NCI-H1417 (cell line): Measurements from ENCODE around the gene SLC22A15.

Source experiments
- DNase-seq, 3 experiments: peaks; one replicate each; lab custom pipeline; 2025; lab: John Stamatoyannopoulos, UW

Gene SLC22A15

DNA sequence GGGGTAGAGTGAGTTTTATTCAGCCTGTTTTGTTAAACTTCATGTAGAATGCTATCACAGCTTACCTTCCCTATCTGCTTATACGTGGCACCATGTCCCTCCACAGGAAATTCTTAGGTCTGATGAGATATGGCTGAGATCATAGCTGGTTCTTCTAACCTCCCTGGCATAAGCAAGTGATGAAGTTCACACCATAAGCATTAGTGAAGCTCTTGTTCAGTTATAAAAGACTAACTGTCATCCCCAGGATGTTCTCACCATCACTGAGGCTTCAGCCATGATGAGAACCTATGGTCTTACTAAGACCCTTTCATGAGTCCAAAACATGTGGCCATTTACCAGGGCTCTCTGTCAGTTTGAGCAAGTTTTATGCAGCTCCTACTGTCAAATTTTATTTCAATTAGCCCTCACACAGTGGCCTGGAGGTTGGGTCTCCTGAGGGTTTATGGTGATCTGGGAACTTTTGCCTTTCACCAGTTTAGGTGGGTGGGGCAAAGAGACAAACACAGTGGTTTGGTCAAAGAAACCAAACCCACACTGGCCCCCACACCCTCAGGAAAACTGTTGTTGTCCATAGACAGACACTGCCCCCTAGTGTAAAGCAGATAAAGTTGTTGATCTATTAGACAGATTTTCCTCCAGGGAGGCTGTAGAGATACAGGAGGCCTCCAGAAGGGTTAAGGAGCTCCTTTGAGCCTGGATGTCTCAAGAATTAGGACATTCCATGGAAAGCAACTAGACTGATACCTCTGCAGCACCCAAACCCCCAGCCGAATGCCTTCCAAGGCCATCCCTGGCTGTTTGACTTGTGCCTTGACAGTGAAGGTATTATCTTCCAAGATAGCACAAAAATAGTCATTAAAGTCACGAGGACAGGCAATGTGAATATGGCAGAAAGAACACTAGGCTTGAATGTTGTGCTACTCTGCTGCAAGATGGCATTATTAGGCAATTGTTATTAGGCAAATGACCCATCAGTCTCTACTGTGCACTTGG lies 5.0 kb downstream of the SLC22A15 start:
- DNase-seq, result peak; percentile 54 to 78 (median 61)

DNA sequence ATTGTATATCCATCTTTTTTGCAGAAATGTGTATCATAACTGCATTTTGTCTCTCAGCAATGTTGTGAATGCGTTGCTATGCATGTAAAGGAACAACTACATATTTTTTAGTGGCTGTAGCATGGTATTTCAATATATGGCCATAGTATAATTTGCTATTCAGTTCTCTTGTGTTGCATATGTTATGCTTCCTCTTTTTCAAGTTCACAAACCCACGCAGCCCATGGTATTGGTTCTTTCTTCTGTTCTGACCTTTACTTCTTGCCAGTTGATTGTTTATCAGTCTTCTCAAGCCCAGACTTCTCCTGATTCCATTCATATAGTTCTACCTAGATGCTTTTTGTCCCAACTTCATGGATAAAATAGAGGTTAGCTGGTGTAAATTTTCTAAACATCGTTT lies 6.1 kb downstream of the SLC22A15 start:
- no peak for DNase-seq

DNA sequence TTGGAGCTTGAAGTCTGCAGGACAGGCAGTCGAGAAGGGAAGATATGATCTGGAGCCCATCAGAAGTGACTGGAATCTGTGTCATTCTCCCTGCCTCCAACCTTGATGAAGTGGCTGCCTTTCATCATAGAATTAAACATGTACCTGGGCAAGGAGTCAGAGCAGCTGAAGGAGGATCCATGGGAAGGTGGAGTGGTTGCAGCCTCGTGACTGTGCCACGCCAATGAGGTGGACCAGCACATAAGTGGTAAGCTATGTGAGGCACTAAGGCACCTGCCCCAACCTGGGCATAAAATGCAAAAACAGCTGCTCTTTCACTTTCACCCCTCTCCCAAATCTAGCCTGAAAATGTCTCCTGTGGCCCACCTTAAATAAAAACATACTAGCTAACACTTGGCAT lies 7.3 kb downstream of the SLC22A15 start:
- DNase-seq, result no peak

DNA sequence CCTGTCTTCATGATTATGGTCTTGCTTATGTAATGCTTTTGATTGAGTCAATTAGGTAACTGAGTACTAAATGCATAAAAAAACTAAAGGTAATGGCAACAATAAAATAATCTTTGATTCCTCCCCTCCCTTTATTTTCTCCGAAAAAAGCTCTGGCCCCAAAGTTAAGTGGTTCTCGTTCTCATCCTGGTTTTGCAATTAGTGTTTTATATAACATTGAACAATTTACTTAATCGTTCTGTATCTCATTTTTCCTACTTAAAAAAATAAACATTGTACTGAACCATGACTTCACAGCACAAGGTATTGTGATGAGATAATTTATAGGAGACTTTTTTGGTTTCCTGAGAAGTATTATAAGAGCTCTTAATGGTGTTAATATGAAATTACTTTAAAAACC lies 11.3 kb downstream of the SLC22A15 start:
- DNase-seq, result no peak

DNA sequence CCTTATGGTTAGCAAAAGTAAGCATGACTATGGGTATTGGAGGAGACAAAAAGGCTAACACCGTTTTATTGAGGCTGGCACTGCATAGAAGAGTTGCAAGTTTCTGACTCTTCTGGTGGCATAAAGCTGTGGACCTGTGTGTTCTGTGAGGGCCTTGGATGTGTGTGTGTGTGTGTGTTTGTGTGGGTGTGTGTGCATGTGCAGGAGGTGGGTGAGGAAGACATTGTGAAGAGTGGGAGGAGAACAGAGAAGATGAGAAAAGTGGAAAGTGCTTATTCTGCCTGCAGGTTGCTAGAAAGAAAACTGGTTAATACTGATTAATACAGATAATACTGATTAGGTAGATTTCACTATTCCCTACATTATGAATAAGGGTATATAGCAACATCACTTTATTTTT lies 12.6 kb downstream of the SLC22A15 start:
- no peak for DNase-seq

DNA sequence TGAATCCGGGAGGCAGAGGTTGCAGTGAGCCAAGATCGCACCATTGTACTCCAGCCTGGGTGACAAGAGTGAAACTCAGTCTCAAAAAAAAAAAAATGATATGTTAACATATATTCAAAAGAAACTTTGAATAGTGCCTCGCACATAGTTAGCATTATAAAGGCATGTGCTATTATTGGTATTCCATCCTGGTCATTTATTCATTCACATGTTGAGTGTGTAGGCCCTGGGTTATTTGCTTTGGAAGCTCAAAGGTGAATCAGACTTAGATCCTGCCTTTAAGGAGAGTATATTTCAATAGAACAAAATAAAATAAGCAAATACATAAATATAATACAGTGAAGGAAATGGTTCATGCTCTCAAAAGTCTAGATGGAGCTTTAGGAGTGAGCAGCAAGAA lies 13.4 kb downstream of the SLC22A15 start:
- DNase-seq, result no peak

DNA sequence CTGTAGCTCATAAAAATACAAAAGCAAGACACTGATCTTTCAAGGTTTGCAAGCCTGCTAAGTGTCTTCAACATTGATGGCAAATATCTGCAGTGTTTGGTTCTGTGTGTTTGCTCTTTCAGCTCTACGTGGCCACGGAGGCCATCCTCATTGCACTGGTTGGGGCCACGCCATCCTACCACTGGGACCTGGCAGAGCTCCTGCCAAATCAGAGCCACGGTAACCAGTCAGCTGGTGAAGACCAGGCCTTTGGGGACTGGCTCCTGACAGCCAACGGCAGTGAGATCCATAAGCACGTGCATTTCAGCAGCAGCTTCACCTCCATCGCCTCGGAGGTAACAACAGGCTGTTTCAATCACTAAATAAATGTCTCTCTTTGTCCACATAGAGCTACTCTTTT lies 15.6 kb downstream of the SLC22A15 start:
- no peak for DNase-seq

DNA sequence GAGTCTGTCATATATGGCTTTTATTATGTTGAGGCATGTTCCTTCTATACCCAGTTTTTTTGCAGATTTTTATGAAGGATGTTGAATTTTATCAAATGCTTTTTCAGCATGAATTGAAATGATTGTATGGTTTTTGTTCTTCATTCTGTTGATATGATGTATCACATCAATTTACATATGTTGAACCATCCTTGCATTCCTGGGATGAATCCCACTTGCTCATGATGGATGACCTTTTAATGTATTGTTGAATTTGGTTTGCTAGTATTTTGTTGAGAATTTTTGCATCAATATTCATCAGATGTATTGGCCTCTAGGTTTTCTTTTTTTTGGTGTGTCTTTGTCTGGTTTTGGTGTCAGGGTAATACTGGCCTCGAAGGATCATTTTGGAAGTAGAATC lies 21.6 kb downstream of the SLC22A15 start:
- DNase-seq, result peak in 1 of 3 experiments; percentile 8

DNA sequence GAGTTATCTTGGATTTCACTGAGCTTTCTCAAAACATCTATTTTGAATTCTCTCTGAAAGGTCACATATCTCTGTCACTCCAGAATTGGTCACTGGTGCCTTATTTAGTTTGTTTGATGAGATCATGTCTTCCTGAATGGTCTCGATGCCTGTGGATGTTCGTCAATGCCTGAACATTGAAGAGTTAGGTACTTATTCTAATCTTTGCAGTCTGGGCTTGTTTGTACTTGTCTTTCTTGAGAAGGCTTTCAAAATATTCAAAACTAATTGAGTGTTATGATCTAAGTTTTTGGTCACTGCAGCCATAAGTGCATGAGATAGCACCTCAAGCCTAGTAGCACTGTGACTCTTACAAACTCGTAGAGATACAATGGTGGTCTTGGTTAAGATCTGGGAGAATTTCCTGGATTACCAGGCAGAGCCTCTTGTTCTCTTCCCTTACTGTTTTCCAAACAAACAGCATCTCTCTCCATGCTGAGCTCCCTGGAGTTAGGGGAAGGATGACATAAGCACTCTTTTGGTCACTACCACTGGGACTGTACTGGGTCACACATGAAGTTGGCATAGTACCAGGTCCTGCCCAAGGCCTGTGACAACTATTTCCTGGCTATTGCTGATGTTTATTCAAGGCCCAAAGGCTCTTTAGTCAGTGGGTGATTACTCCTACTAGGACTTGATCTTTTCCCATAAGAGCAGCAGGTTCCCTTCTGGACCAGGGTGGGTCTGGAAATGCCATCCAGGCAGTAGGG lies 25.6 kb downstream of the SLC22A15 start:
- no peak for DNase-seq

DNA sequence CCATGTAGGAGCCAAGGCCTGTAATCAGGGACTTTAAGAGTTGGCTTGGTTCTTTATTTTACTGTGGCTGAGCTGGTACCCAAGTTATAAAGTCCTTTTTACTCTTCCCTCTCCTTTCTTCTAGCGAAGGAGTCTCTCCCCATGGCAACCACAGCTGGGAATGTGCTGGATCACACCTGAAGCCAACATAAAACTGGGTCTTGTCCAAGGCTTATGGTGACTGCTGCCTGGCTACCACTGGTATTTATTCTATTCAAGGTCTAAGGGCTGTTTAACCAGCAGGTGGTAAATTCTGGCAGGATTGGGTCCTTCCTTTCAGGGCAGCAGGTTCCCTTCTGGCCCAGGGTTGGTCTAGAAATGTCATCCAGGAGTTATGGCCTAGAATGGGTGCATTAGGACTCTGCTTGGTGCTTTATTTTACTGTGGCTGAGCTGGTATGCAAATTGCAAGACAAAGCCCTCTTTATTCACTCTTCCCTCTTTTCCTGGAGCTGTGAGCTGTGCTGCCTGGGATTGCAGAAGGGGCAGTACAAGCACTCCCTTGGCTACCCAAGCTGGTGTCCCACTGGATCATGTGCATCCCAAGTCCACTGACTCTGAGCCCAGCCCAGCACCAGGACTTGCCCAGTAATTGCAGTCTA lies 26.6 kb downstream of the SLC22A15 start:
- no peak for DNase-seq

DNA sequence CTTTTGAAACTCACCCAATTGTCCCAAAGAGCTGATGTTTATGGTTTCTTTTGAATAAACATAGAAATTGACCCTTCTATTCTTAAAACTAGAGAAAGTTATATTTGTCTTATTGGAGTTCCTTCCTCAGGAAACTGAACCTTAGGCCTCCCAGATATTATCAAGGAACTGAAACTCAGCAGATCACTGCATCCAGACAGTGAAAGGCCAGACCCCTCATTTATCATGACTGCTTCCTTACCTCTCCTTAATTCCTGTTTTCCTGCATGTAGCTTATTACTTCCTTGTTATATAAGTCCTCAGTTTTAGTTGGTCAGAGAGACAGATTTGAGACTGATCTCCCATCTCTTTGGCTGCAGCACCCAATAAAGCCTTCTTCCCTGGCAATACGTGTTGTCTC lies 27.5 kb downstream of the SLC22A15 start:
- no peak for DNase-seq

DNA sequence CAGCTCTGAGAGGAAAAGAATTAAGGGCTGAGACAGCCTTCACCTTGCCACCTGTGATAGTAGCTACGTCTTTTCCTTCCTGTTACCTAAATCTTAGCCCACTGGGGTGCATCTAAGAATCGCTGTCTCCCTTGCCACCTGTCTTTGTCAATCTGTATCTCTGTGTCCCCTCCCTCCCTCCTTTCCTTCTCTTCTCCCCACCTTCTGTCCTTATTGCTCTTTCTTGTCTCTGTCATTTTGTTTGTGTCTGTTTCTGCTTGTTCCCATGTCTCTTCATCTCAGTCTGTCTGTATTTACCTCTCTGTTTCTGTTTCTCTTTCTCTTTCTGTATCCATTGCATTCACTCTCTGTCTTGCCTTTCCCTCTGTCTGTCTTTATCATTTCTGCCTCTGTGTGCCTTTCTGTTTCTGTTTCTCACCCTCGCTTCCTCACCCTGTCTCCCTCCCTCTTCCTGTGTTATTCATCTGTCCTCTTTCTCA lies 30.2 kb downstream of the SLC22A15 start:
- DNase-seq, result no peak

DNA sequence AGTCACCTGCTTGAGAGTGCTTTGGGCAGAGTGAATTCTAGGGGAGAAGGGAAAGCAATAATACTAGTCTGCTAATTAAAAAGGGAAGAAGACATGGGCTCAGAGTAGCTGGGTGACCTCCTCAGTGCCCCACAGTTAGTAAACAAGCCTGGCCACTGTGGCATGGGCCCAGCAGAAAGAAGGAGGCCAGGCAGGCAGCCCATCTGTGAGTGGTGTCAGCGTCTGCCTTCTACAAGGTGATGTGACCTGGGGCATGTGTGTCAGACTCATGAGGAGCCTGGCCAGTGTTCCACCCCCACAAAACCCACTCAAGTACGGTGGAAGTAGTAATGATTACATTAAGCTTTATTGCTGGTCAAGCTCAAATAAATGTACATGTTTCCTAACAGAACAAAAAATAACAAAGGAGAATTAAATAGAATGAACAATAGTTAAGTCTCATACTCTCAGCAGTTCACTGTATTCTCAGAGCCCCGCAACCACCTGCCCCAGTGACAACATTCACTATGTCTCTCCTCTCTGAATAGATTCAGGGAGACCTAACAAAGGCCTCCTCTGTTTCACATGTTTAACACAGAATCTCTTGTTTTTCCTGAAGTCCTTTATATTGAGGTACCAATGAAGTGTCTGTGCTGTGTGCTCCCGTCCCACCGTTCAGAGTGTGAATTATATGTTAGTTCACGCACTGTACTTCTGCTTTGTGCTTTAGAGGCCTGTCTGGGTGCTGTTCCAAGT lies 32.5 kb downstream of the SLC22A15 start:
- no peak for DNase-seq

DNA sequence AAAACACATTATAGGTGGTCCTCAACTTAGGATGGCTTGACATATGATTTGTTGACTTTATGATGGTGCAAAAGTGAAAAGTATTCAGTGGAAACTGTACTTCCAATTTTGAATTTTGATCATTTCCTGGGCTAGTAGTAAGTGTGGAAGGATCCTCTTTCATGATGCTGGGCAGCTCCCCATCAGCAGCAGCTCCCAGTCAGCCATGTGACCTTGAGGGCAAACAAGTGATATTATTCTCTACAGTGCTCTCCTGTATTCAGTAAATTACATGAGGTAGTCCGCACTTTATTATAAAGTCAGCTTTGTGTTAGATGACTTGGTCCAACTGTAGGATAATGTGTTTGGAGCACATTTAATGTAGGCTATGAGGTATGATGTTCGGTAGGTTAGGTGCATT lies 36.4 kb downstream of the SLC22A15 start:
- no peak for DNase-seq

DNA sequence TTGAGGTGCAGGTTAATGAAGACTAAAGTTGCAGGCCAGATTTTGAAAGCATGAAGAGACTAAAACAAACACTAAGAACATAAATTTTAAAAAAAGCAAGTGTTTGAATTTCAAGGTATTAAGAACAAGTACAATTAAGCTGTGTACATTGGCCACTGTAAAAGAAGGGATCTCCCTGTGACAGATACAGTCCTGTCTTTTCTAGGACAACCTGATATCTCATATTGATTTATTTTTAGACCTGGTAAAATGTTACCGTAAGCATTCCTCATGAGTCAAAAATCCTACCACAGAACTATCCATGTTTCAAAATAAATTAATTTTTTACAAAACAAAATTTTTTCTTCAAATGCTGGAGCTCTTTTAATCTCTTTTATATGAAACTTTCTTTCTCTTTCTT lies 39.4 kb downstream of the SLC22A15 start:
- DNase-seq, result no peak

DNA sequence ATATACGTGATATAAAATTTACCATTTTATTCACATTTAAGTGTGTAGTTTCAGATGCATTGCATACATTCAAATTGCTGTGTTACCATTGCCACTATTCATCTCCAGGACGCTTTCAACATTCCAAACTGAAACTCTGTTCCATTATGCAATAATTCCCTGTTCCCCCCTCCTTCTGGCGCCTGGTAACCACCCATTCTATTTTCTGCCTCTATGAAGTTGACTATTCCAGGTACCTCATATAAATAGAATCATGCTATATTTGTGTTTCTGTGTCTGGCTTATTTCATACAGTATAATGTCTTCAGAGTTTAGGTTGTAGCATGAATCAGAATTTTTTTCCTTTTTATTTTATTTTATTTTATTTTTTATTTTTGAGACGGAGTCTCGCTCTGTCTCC lies 41.7 kb downstream of the SLC22A15 start:
- no peak for DNase-seq

DNA sequence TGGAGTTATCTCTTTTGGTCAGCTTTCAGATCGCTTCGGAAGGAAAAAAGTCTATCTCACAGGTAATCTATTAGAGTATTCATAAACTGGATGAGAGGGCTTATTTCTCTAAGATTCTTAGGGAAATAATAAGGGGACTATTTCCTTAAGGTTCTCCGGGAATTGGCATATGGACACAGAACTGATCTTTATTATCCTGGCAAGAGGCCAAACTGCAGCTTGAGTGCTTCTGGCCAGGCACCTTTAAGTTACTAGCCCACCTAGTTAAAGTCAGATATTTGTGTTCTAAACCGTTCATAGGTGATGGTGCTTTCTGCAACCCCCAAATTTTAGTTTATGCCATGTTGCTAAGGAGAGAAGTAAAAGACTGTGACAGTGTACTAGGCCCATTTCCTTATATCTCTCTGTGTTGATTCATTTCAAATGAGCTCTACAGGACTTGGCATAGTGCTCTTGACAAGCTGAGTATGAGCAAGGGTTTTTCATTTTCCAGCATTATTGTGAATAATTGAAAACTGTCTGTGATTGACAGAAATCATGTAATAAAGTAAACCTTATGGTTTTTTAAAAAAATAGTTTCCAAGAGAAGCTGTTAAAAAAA lies 43.4 kb downstream of the SLC22A15 start:
- peak in 1 of 3 experiments; percentile 35 for DNase-seq

DNA sequence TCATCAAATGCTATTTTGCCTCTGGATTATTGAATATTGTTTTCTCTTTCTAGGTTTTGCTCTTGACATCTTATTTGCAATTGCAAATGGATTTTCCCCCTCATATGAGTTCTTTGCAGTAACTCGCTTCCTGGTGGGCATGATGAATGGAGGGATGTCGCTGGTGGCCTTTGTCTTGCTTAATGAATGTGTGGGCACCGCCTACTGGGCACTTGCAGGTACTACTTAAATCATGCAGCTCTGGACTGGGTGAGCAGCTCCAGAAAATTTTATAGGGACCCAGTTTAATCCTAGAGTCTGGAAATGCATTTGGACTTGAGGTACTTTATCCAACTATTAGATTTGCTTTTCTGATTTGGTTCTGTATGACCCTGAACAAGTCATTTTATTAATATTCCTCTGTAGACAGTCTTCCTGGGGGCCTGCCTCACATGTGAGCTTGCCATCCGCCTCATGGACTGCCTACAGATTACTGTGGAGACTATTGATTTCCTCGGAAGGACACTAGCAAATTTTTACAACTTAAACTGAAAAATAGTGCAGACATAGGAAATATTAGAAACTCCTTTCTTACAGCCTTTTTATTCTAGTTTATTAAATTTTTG lies 44.5 kb downstream of the SLC22A15 start:
- DNase-seq, result peak; percentile 21 to 74 (median 48)

DNA sequence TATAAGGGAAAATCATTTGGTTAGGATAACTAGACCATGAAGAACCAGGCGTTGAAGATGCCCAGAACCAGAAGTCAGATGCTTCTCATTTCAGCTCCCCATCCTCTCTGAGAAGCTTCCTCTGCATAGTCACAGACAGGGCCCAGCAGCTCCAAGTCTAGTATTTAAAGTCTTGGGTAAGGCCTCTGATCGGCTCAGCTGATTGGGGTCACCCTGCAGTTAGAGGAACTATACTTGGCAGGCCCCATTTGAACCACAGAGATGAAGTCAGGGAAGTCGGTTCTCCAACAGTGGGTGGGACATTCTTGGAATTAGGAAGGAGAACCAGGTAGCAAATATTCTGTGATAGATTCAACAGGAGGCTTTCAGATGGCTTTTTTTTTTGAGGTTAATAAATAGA lies 48.3 kb downstream of the SLC22A15 start:
- DNase-seq, result no peak

DNA sequence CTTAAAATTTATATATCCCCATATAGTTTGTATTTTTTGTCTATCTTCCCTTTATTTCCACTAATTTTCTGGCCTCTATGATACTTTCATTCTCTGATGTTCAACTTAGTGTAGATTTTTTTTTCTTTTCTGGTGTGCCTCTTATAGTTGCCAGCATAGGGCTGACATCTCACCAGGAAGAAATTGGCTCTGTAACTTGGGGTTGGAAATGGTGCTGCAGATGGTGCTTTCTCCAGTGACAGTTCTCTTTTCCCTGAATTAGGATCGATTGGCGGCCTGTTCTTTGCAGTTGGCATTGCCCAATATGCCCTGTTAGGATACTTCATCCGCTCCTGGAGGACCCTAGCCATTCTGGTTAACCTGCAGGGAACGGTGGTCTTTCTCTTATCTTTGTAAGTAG lies 50.3 kb downstream of the SLC22A15 start:
- DNase-seq, result no peak

DNA sequence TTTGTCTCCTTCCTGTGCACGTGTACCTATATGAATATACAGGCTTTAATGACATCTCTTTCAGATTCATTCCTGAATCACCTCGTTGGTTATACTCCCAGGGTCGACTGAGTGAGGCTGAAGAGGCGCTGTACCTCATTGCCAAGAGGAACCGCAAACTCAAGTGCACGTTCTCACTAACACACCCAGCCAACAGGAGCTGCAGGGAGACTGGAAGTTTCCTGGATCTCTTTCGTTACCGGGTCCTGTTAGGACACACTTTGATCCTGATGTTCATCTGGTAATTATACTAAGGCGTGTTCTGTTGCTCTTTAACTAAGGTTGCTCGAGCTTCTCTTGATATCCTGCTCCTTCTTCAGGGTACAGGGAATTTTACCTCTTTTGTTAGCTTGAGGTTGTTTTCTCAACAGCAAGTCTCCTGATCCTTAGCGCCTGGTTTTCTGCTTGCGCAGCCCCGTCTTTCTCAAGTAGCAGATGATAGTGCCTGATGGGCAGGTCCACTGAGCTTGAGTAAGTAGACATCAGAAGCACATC lies 55.1 kb downstream of the SLC22A15 start:
- DNase-seq, result peak in 1 of 3 experiments; percentile 85
